Tongue (tissue), 2 donors: Measurements from ENCODE around the gene AFF3. TPM values are rescaled to one million over a fixed set of nuclear protein-coding genes. Genes with fewer than 3 reads are reported as not detected.
A peak's percentile ranks its signal among the peaks of the same experiment; 100 is the strongest.

Source experiments
- DNase-seq: peaks from one replicate; pipeline ENCODE4 v3.0.0-alpha.2; 2015
- total RNA-seq: library from RNA; depleted of rRNA; stranded (reverse); fragments of >200 nt; gene quantifications from one replicate; pipeline ENCODE4 v1.2.3, GENCODE V29; 2014

Gene AFF3
- total RNA-seq, 1 donor from 2014 or later = 18.0 TPM

- DNase-seq = no peak
These were observed 517.7 kb downstream of the AFF3 start for GRCh38 chr2:99624677-99625076.

GRCh38 chr2:99623613-99624012 lies 518.8 kb downstream of the AFF3 start:
- no peak for DNase-seq

GRCh38 chr2:99623035-99623434 lies 519.4 kb downstream of the AFF3 start:
- no peak for DNase-seq

GRCh38 chr2:99622534-99622933 lies 519.9 kb downstream of the AFF3 start:
- DNase-seq = no peak

GRCh38 chr2:99621774-99622173 lies 520.6 kb downstream of the AFF3 start:
- no peak for DNase-seq

- DNase-seq = no peak
These were observed 521.3 kb downstream of the AFF3 start for GRCh38 chr2:99621106-99621505.

GRCh38 chr2:99619151-99619550 lies 523.2 kb downstream of the AFF3 start:
- DNase-seq = no peak

GRCh38 chr2:99618579-99619097 lies 523.8 kb downstream of the AFF3 start:
- no peak for DNase-seq

- DNase-seq = no peak
These were observed 524.6 kb downstream of the AFF3 start for GRCh38 chr2:99617811-99618210.

- DNase-seq = peak; percentile 94
These were observed 527.1 kb downstream of the AFF3 start for GRCh38 chr2:99615247-99615771.

GRCh38 chr2:99613980-99614379 lies 528.4 kb downstream of the AFF3 start:
- no peak for DNase-seq

- DNase-seq = no peak
These were observed 530.6 kb downstream of the AFF3 start for GRCh38 chr2:99611786-99612185.

GRCh38 chr2:99611034-99611433 lies 531.4 kb downstream of the AFF3 start:
- DNase-seq = no peak

- no peak for DNase-seq
These were observed 532.5 kb downstream of the AFF3 start for GRCh38 chr2:99609851-99610381.

- DNase-seq = no peak
These were observed 533.5 kb downstream of the AFF3 start for GRCh38 chr2:99608861-99609260.

GRCh38 chr2:99607861-99608491 lies 534.4 kb downstream of the AFF3 start:
- DNase-seq = peak; percentile 61

GRCh38 chr2:99607454-99607853 lies 534.9 kb downstream of the AFF3 start:
- DNase-seq = peak; percentile 54

- DNase-seq = peak; percentile 28
These were observed 537.4 kb downstream of the AFF3 start for GRCh38 chr2:99605036-99605435.

GRCh38 chr2:99602476-99602875 lies 539.9 kb downstream of the AFF3 start:
- DNase-seq = no peak

GRCh38 chr2:99600981-99601651 lies 541.3 kb downstream of the AFF3 start:
- DNase-seq = no peak

- DNase-seq = no peak
These were observed 543.9 kb downstream of the AFF3 start for GRCh38 chr2:99598441-99598840.

- no peak for DNase-seq
These were observed 544.8 kb downstream of the AFF3 start for GRCh38 chr2:99597616-99598015.

- DNase-seq = no peak
These were observed 547.0 kb downstream of the AFF3 start for GRCh38 chr2:99595373-99595772.
